Measurements from ENCODE around the gene RXFP1.

GRCh38 chr4:158644356-158644755 is 122.7 kb downstream of the RXFP1 start:
- no peak for TF ChIP-seq CTCF (IDR thresholded peaks at IDR 0.05; ENCODE audit: insufficient read depth, low read length, poor library complexity, severe bottlenecking)
- no peak for TF ChIP-seq EZH2phosphoT487 (conservative IDR thresholded peaks at IDR 0.05; ENCODE audit: low read length)

All from SU-DHL-6 (cell line).